ENCODE measurements around the gene SMIM24.
A peak's percentile ranks its signal among the peaks of the same experiment; 100 is the strongest.
"Not testable (repeated sequence)": the region's sequence is repeated elsewhere in the genome, so short reads cannot be mapped to it uniquely, and the experiment has no call there.

The SMIM24 gene

DNA sequence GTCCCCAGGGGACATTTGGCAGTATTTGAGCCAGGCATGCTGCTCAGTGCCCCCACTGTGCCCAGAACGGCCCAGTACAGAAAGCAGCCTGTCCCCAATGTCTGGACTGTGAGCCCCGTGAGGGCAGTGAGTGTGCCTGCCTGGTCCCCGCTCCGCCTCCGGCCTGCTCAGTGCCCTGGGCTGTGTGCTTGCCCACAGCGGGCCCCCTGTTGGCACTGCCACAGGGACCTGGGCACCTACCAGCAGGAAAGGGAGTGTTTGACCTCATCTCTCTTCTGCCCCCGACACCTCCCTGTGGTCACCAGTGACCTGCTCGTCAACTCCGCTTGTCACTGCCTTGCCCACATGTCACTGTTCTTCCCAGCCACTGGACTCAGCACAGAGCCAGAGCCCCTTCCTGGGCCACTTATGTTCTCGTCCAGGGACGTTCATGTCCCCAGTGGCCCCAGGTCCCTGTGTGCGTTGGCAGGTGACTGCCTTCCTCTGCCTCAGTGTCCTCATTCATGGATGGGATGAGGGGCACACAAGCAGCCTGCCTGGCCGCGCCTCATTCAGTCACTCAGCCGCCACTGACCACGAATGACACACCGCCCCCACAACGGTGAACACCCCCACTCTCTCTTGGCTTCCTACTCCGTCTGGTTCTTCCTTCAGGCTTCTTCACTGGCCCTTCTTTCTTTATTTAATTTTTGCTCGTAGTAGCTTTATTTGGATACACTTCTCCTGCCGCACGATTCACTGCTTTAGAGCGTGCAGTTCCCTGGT, 28.6 kb upstream of the SMIM24 start:
- TF ChIP-seq ZNF274 (IDR thresholded peaks at IDR 0.05; ENCODE audit: low read depth, low read length), result no peak
- no peak overlapping the region for H3K4me3 ChIP-seq (ENCODE audit: low read length)

DNA sequence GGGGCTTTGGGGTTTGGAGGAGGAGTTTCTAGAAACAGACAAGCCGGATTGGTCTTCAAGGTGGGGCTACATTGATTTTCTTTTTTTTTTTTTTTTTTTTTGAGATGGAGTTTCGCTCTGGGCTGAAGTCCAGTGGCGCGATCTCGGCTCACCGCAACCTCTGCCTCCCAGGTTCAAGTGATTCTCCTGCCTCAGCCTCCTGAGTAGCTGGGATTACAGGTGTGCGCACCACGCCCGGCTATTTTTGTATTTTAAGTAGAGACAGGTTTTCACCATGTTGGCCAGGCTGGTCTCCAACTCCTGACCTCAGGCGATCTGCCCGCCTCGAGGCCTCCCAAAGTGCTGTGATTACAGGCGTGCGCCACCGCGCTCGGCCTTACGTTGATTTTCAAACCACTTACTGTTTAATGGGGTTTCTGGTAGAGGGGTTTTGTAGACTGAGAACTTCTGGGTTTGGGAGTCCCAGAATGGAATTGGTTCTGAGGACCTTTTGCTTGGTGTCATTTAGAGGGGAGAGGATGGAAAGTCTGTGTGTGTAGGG, 27.9 kb upstream of the SMIM24 start:
- not testable (repeated sequence) for H3K4me3 ChIP-seq (ENCODE audit: low read length)

DNA sequence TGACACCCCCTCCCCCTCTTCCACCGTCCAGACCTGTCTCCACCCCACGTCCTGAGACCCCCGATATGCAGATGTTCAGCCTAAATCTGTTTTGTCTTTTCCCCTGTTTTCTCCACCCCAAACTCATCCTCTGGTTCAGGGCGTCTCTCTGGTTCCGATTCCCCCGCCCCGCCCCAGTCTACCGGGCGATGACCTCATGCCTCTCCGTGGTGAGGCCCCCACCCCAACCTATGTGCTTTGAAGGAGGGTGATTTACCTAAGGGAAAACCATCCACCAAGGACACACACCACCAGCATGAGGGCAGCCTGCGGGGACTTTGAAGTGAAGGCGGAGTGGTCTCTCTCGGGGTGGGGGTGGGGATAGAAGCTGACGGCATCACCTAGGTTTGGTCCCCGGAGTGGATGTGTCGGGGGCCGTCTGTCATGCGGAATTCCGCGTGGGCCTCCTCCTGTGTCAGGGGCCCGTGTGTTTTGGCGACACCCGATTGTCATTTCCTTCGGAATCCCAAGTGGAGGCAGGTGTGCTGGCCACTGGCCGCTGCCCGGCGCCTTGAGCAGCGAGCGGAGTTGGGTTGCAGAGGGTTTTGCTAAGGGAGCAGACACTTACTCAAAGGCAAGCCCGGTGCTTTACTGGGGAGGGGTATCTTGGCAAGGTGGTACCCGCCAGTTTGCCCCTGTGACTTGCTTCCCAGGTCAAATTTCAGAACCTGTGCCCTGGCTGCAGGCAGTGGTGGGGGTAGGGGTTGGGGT, 27.2 kb upstream of the SMIM24 start:
- no peak for TF ChIP-seq ZNF274 (IDR thresholded peaks at IDR 0.05; ENCODE audit: low read depth, low read length)
- peak overlapping the region; percentile 88 for H3K4me3 ChIP-seq (ENCODE audit: low read length)

DNA sequence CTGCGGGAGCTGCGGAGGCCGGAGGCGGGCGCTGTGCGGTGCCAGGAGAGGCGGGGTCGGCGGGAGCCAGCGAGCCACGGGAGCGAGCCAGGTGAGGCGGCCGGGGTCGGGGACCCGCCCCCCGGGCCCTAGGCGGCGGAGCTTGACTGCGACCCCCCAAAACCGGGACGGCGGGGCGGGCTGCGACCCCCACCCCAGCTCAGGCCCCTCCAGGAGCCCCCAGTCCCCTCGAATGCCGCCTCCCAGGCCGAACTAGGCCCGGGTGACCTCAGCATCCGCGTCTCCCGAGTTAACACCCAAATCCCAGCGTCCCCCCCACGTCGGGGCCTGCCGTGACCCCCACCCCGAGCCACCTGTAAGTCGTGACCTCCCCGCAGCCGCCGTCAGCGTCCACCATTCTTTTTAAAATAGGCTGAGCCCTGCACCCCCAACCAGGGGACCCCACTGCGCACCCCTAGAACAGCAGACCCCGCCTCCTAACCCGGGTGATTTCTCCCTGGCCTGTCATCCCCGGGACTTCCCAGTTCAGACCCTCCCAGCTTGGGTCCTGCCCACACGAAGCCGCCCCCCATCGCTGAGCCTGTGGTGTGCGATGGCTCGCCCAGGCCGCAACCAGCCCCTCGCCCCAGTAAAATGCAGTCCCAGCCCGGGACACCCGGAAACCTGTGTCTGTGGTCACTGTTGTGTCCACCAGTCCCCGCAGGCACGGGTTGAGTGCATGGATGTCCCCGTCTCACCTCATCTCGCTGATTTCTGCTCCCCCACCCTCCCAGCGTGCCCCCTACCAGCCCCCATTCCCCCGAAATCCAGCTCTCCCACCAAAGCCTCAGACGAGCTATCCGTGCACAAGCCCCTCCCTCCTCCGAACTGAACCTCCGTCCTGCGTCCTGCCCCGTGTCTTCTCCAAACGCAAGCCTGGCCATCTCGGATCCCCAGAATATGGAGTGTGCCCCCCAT, 26.3 kb upstream of the SMIM24 start:
- peak overlapping the region; percentile 88 for H3K4me3 ChIP-seq (ENCODE audit: low read length)
- TF ChIP-seq ZNF274 (IDR thresholded peaks at IDR 0.05; ENCODE audit: low read depth, low read length), result no peak

DNA sequence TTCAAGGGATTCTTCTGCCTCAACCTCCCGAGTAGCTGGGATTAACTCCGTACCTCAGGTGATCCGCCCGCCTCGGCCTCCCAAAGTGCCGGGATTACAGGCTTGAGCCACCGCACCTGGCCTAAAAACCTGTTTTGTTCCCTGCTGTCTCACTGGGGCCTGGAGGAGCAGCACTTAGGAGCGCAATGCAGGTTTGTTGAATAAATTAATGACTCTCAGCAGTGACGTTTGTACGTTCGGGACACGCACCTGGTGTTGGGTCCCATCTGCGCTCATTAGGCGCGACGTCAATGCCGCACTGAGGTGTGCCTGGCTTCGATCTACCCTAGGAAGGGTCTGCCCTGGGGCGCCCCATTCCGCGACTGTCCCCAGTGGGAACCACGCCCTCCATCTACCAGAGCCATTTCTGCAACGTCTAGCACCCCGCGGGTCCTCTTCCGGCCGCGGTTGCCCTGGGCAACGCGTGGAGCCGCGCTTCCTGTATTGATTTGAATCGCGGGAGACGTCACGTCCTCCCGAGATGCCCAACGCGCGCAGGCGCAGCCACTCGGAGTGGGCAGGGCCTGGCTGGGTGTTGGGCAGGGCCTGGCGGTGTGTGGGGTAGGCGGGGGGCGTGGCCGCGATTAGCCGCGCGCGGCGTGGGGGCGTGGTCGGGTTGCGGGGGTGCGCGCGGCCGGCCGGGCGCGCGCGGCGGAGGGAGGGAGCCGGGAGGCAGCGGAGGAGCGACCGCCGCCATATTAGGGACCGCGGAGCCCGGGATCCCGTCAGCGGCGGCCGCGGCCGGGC, 25.5 kb upstream of the SMIM24 start, which contains the start of gene FZR1:
Gene FZR1, plus strand, starts transcription at position 714 of the 786 bp plus-strand sequence. CDS start 16,679 bp downstream, outside the sequence.
- no peak for TF ChIP-seq ZNF274 (IDR thresholded peaks at IDR 0.05; ENCODE audit: low read depth, low read length)

DNA sequence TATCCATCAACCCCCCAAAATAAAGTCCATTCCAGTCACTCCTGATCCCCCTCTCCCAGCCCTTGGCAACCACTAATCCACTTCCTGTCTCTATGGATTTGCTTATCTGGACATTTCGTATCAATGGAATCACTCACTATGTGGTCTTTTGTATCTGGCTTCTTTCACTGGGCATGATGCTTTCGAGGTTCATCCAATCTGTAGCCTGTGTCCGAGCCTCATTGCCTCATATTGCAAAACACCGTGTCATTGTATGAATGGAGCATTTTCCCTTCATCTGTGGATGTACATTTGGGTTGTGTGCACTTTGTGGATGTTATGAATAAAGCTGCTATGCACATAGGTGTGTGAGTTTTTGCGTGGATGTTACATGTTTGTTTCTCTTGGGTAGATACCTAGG, 24.4 kb upstream of the SMIM24 start:
- TF ChIP-seq ZNF274 (IDR thresholded peaks at IDR 0.05; ENCODE audit: low read depth, low read length), result no peak

More for the DNA sequence above, 25.5 kb upstream of the SMIM24 start, which contains the start of gene FZR1:
- peak within 1 kb of the TSS; percentile 88 for H3K4me3 ChIP-seq (ENCODE audit: low read length)

DNA sequence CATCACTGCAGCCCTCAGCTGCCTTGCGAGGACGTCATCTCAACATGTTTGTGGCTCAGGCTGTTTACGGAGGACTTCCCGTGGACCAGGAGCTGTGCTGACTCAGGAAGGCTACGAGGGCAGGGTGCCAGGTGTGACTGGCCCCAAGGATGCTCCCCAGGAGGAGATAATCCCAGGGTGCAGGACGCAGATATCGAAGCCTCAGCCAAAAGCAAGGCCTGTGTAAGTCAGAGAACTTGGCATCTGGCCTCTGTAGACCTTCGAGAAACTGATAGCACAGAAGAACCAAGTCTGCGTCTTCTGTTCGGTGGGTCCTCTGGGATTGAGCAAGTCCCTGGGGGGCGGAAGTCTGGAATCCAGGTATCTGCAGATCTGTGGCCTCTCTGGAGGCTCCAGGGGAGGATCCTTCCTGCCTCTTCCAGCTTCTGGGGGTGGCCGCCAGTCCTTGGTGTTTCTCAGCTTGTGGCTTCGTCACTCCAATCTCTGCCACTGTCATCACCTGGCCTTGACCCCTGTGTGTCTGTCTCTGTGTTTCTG, 22.8 kb upstream of the SMIM24 start:
- no peak for TF ChIP-seq ZNF274 (IDR thresholded peaks at IDR 0.05; ENCODE audit: low read depth, low read length)
- no peak overlapping the region for H3K4me3 ChIP-seq (ENCODE audit: low read length)

More for the DNA sequence above, 24.4 kb upstream of the SMIM24 start:
- no peak overlapping the region for H3K4me3 ChIP-seq (ENCODE audit: low read length)

DNA sequence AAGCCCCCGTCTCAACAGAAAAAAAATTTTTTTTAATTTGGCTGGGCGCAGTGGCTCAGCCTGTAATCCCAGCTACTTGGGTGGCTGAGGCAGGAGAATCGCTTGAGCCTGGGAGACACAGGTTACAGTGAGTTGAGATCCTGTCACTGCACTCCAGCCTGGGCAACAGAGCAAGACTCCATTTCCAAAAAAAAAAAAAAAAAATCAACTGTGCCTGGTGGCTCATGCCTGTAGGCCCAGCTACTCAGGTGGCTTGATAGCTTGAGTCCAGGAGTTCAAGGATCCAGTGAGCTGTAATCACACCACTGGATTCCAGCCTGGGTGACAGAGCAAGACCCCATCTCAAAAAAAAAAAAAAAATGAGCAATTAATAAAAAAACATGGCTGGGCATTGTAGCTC, 21.5 kb upstream of the SMIM24 start:
- TF ChIP-seq ZNF274 (IDR thresholded peaks at IDR 0.05; ENCODE audit: low read depth, low read length), result no peak
- H3K4me3 ChIP-seq (ENCODE audit: low read length), result no peak overlapping the region

DNA sequence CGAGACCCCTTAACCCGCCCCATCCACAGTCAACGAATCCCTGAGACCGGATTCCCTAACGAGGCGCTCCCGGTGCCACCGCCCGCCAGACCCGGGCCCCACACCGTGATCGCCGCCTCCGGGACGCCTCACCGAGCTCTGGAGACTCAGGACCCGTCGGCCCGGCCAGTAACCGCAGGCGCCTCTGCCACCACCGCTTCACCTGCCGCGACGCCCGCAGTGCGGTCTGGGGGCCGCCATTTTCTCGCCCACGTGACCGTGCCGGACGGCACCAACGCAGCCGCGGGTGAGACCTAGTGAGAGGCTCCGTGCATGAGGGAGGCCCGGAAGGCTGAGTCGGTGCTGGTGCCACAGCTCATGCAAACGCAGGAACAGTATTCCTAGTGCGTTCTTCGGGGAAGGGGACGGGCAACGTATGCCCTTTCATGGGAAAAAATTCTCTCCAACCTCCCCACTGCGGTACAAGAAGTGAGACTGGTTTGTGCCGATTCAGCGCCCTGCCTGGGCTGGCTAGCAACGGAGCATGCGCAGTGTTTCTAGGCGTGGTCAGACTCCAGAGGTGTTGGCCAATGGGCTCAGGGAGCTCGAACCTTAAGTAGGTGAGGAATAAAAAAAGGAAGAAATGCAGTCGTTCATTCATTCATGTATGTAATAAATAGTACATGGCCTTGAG, 20.2 kb upstream of the SMIM24 start, which contains the start of gene DOHH:
Gene DOHH, minus strand, starts transcription at position 246 of the 673 bp plus-strand sequence. CDS start 3,860 bp downstream, outside the sequence.
- peak within 1 kb of the TSS; percentile 89 for H3K4me3 ChIP-seq (ENCODE audit: low read length)
- no peak for TF ChIP-seq ZNF274 (IDR thresholded peaks at IDR 0.05; ENCODE audit: low read depth, low read length)

DNA sequence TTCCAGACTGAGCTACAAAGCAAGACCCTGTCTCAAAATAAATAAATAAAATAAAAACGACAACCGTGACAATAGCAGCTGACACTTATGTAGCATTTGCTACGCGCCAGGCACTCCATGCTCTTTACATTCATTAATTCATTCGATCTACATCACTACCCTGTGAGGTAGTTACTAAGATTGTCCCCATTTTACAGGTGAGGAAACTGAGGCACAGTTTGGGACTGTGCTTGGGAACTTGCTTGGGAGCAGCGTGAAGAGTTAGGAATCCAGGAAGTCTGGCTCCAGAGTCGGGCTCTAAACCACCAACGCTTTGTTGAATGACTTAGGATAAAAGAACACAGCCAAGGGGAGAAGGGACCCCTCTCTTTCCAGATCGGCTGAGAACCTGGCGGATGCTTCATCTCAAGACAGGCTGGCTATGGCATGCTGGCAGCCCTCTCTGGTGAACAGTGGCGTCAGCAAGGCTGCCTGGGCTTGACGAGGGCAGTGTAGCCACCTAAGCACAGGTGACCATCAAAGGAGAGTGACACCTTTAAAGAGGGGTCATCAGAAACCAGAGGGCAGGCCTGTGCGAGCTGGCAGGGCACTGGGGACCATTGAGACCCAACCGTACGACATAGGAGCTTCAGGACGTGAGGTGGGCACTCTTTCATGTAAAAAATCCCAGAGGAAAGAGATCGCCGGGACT, 19.6 kb upstream of the SMIM24 start:
- no peak for TF ChIP-seq ZNF274 (IDR thresholded peaks at IDR 0.05; ENCODE audit: low read depth, low read length)
- peak overlapping the region; percentile 89 for H3K4me3 ChIP-seq (ENCODE audit: low read length)

DNA sequence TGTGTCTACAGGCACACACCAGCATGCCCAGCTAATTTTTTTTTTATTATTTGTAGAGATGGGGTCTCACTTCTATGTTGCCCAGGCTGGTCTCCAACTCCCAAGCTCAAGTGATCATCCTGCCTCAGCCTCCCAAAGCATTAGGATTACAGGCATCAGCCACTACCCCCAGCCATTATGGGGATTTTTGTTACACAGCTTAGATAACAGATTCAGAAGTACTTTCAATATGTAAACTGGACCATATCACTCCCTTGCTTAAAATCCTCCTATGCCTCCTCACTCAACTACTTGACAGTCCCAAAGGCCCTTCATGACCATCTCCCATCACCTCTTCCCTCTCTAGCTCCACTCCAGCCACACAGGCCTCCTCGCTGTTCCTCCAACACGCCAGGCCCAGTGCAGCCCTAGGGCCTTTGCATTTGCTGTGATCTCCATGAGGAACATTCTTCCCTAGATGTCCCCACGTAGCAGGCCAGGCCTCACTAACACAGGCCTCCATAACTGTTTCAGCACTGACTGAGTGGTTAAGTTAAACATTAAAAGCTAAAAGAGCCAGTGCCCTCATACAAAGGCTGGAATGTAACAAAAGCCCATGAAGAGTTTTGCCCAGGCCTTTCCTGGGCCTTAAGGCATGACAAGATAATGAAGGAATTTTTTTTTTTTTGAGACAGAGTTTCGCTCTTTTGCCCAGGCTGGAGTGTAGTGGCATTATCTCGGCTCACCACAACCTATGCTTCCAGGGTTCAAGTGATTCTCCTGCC, 17.6 kb upstream of the SMIM24 start:
- no peak for TF ChIP-seq ZNF274 (IDR thresholded peaks at IDR 0.05; ENCODE audit: low read depth, low read length)
- no peak overlapping the region for H3K4me3 ChIP-seq (ENCODE audit: low read length)
